Skeletal muscle satellite cell (primary cell): ENCODE measurements around the gene MAPKAP1.

Experiments
- H3K27me3 ChIP-seq: 2 replicates; pipeline ENCODE4 v1.7.0; 2013; ENCODE audit warnings: low read length; ENCODE audit not compliant: control insufficient read depth, insufficient read depth
- H3K36me3 ChIP-seq: 2 replicates; pipeline ENCODE4 v1.7.0; 2013; ENCODE audit warnings: mild to moderate bottlenecking, control low read depth, low read length; ENCODE audit not compliant: insufficient read depth
- H3K4me1 ChIP-seq: 2 replicates; pipeline ENCODE4 v1.7.0; 2013; ENCODE audit warnings: low read length; ENCODE audit not compliant: control insufficient read depth, insufficient read depth
- H3K4me2 ChIP-seq: 2 replicates; pipeline ENCODE4 v1.7.0; 2013; ENCODE audit warnings: mild to moderate bottlenecking, low read length
- H3K4me3 ChIP-seq: 2 replicates; pipeline ENCODE4 v1.7.0; 2013; ENCODE audit warnings: low read length
- H3K9ac ChIP-seq: 2 replicates; pipeline ENCODE4 v1.7.0; 2013; ENCODE audit warnings: mild to moderate bottlenecking, low read depth, low read length, moderate library complexity
- H3K9me3 ChIP-seq: replicated peaks from 2 replicates; pipeline ENCODE4 v1.7.0; 2013; ENCODE audit warnings: mild to moderate bottlenecking, control low read depth, low read length

MAPKAP1 gene

DNA sequence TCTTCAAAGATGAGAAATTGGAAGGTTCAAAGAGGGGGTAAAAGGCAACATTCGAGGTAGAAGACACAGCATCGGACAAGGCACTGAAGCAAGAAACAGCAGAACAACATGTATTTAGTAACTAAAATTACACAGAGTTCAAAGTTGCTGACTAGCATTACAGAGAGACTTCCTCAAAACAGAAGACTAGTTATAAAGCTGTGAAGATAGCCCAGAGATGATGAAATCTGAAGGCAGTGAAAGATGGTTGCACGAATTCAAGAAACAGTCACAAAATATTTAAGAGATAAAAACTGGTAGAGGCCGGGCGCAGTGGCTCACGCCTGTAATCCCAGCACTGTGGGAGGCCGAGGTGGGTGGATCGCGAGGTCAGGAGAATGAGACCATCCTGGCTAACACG lies 16.3 kb downstream of the MAPKAP1 start:
- no peaks in the 10 kb centered on the region for H3K9me3 ChIP-seq
- no peak overlapping the region for H3K9ac ChIP-seq
- no peak overlapping the region for H3K4me3 ChIP-seq
- H3K36me3 ChIP-seq: no peaks in the 10 kb centered on the region
- H3K4me2 ChIP-seq: no peak overlapping the region
- H3K4me1 ChIP-seq: peaks cover 16% of the 10 kb centered on the region
- no peaks in the 10 kb centered on the region for H3K27me3 ChIP-seq

DNA sequence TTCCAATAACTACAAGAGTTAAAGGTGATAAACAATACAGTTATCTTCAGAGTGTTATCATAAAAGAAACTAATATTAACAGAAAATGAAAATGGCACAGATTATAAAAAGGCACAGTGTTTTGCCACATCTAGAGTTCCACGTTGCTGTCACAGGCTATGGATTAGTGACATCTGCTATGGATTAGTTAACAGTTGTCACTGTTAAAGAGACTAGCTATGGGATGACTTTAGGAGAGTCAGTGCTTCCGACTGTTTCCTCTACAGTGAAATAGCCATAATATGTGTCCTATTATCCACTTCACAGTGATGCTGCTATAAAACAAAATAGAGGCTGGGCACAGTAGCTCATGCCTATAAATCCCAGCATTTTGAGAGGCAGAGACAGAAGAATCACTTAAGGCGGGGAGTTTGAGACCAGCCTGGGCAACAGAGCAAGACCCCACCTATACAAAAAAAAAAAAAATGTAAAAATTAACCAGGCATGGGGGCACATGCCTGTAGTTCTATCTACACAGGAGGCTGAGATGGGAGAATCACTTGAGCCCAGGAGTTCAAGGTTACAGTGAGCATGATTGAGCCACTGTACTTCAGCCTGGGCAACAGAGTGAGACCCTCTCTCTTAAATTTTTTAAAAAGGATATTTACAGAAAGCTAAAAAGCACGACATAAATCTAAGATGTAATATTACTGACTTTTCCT lies 19.7 kb downstream of the MAPKAP1 start:
- no peak overlapping the region for H3K9ac ChIP-seq
- peaks cover 9% of the 10 kb centered on the region for H3K36me3 ChIP-seq
- H3K4me1 ChIP-seq: peaks cover 26% of the 10 kb centered on the region
- no peak overlapping the region for H3K4me3 ChIP-seq
- H3K4me2 ChIP-seq: no peak overlapping the region
- H3K9me3 ChIP-seq: no peaks in the 10 kb centered on the region
- H3K27me3 ChIP-seq: no peaks in the 10 kb centered on the region

DNA sequence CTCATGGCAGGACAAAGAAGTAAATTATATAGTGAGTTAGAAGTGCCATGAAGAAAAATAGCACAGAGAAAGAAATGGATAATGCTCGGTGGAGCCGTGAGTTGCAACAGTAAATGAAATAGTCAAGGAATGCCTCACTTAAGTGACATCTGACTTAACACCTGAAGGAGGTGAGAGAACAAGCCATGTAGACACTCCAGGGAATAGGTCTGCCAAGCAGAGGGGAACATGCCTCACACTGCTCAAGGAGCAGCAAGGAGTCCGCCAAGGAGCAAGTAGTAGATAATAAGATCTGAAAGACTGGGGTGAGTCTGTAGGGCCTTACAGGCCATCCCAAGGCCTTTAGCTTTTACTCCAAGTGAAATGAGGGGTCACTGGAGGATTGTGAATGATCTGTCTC lies 21.8 kb downstream of the MAPKAP1 start:
- Histone ChIP-seq H3K4me3 (no peak overlapping the region), H3K4me2 (no peak overlapping the region), H3K27me3 (no peaks in the 10 kb centered on the region), H3K36me3 (peaks cover 9% of the 10 kb centered on the region), H3K9ac (no peak overlapping the region), H3K9me3 (no peaks in the 10 kb centered on the region), H3K4me1 (peaks cover 36% of the 10 kb centered on the region)

DNA sequence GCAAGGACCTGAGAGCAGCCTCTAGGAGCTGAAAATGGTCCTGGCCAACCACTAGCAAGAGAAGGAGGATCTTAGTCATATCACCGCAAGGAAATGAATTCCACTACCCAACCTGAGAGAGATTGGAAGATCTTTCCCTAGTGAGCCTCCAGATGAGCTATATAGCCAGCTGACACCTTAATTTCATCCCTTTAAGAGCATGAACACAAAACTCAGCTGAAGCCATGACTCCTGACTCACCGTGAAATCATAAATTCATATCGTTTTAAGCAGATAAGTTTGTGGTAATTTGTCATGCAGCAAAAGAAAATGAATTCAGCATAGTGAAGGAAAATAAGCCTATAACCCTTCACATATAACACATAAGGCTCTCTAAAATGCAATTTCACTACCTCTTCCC lies 23.5 kb downstream of the MAPKAP1 start:
- H3K4me3 ChIP-seq: no peak overlapping the region
- H3K27me3 ChIP-seq: no peaks in the 10 kb centered on the region
- H3K4me2 ChIP-seq: peak overlapping the region; percentile 62
- peaks cover 9% of the 10 kb centered on the region for H3K36me3 ChIP-seq
- H3K9ac ChIP-seq: no peak overlapping the region
- no peaks in the 10 kb centered on the region for H3K9me3 ChIP-seq
- H3K4me1 ChIP-seq: peaks cover 36% of the 10 kb centered on the region

DNA sequence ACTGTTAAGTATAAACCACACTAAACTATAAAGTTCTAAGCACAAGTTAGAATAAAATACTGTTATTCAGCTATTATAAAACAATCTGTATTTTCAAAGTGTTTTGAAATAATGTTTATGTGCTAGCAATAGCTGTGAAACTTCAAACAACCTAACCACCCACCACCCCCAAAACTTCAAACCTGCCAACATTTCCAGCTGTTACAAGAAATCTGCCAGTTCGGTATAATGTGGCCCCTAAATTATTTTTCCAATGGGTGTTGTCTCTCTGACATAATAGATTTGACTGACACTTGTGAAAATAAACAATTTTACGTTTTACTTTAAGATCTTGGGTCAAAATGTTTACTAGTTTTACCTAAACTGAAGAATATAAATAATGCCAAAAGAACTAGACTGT lies 24.7 kb downstream of the MAPKAP1 start:
- Histone ChIP-seq H3K9ac (no peak overlapping the region), H3K4me2 (no peak overlapping the region), H3K36me3 (peaks cover 9% of the 10 kb centered on the region)

DNA sequence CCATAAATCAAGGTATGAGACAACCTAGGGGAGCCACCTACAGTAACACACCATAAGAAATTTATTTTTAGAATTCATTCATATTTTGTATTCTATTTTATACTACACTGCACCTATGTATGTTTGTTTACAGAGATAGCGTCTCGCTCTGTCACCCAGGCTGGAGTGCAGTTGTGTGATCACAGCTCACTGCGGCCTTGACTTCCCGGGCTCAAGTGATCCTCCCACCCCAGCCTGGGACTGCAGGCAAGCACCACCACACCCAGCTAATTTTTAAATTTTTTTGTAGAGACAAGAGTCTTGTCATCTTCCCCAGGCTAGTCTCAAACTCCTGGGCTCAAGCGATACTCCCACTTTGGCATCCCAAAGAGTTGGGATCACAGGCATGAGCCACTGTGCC lies 25.4 kb downstream of the MAPKAP1 start:
- Histone ChIP-seq H3K9me3 (no peaks in the 10 kb centered on the region), H3K36me3 (peaks cover 9% of the 10 kb centered on the region), H3K27me3 (no peaks in the 10 kb centered on the region), H3K9ac (no peak overlapping the region), H3K4me1 (peaks cover 36% of the 10 kb centered on the region), H3K4me2 (no peak overlapping the region), H3K4me3 (no peak overlapping the region)

More for the DNA sequence above, 24.7 kb downstream of the MAPKAP1 start:
- no peaks in the 10 kb centered on the region for H3K27me3 ChIP-seq
- H3K4me3 ChIP-seq: no peak overlapping the region
- H3K4me1 ChIP-seq: peaks cover 36% of the 10 kb centered on the region
- H3K9me3 ChIP-seq: no peaks in the 10 kb centered on the region

DNA sequence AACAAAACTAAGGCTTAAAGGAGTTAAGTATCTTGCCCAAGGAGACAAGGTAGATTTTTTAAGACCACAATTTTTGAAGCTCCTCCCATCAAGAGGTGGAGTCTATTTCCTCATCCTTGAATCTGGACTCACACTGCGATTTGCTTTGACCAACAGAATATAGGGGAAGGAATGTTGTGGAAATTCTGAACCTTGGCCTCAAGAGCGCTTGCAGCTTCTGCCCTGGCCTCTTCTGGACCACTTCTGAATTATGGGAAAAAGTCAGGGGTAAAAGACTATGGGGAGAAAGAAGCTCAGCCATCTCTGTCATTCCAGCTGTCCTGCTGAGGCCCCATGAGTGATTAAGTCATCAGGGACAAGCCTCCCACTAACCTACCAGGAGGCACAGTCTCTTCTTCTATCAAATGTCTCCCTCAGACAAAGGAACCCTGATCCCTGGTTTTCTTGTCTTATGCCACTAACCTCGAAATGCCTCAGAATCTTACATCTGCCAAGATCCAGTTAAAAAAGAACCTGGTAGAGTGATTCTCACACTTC lies 25.9 kb downstream of the MAPKAP1 start:
- no peaks in the 10 kb centered on the region for H3K27me3 ChIP-seq
- no peak overlapping the region for H3K9ac ChIP-seq
- H3K36me3 ChIP-seq: peaks cover 9% of the 10 kb centered on the region
- no peaks in the 10 kb centered on the region for H3K9me3 ChIP-seq
- peaks cover 36% of the 10 kb centered on the region for H3K4me1 ChIP-seq
- H3K4me3 ChIP-seq: no peak overlapping the region
- H3K4me2 ChIP-seq: no peak overlapping the region

DNA sequence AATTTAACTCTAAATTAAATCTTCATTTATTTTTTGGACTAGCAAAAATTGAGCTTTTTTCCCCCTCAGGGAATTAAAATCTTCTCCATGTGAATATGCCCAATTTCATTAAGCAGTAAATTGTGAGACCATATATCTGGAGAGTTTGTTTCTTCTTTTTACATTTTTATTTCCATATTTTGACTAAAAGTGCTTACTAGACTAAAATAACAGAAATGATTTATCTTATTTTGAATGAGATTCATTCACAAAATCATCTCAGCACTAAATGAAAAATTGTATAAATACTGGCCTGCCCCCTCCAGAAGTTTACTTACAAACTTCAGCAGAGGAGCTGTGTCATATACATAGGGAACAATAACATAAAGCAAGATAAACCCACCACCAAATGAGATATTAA lies 26.6 kb downstream of the MAPKAP1 start:
- H3K36me3 ChIP-seq: peaks cover 9% of the 10 kb centered on the region
- H3K4me2 ChIP-seq: no peak overlapping the region
- no peak overlapping the region for H3K9ac ChIP-seq
- no peak overlapping the region for H3K4me3 ChIP-seq
- H3K27me3 ChIP-seq: no peaks in the 10 kb centered on the region
- H3K4me1 ChIP-seq: peaks cover 42% of the 10 kb centered on the region
- no peaks in the 10 kb centered on the region for H3K9me3 ChIP-seq

DNA sequence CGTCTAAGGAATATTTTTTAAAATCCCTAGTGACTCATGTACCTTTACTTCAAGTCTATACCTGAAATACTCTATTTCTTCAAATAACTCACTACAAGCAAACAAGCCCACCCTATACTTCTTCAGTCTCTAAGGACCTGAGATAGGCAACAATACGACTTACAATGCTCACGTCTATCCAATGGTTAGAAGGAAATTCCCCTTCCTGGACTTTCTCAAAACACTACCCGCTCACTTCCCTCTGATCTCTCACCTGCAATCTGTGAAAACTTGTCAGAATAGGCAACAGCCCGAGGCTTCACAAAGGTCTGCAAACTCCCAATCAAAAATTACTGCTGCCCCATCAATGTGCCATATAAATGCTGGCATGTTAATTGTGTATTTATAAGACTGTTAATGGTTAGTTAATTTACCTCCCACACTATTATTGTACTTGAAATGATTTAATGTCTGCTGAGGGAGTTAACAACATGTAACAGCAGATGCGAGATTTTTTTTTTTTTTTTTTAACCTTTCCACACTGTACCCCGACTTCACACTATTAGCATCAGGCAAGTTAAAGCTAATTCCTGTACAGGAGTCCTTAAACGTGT lies 27.3 kb downstream of the MAPKAP1 start:
- peaks cover 2% of the 10 kb centered on the region for H3K36me3 ChIP-seq
- no peaks in the 10 kb centered on the region for H3K27me3 ChIP-seq
- no peak overlapping the region for H3K4me2 ChIP-seq
- H3K9me3 ChIP-seq: no peaks in the 10 kb centered on the region
- H3K4me3 ChIP-seq: no peak overlapping the region
- H3K9ac ChIP-seq: no peak overlapping the region
- H3K4me1 ChIP-seq: peaks cover 46% of the 10 kb centered on the region

DNA sequence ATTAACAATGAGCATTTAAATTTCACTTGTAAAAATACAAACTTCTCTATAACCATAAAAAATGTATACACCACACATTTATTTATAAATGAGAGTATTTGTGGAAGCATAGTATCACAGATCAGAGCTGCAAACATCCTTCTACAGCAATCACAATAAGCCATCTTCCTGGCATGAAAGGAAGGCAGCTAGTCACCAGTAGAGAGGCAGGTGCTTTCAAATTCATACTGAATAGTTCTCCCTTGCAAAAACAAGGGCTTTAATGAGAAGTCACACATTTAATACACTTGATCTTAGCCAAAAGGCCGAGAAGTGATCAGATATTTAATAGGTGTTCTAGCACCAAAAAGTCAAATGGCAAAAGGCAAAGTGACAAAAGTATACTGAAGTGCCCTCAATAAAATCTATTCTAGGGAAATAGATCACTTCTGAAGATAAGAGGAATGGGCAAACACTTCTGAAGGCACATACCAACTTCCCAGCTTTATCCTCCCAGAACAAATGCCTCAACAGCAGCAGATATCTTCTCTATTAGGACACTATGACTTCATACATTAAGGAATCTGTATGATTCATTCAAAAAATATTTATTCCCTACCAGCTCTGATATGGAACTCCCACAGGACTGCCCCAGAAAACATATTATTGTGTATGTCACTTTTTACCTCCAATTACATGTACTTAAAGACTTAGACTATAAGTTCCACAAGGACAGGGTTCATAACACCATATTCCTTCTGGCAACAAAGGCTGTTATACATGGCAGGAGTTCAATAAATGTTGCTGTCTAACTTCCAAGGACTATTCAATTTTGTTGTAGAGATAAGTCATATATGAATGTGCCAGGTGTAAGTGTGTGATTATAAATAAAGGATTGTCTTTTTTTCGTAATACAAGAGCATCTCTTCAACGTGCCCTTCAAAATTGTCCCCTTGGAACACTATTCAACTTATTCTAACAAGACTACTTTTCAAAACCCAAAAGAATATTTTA lies 31.7 kb downstream of the MAPKAP1 start:
- H3K4me1 ChIP-seq: peaks cover 23% of the 10 kb centered on the region
- peak overlapping the region; percentile 55 for H3K9ac ChIP-seq
- peaks cover 12% of the 10 kb centered on the region for H3K36me3 ChIP-seq
- peak overlapping the region; percentile 35 for H3K4me3 ChIP-seq
- peak overlapping the region; percentile 71 for H3K4me2 ChIP-seq
- H3K9me3 ChIP-seq: no peaks in the 10 kb centered on the region
- H3K27me3 ChIP-seq: no peaks in the 10 kb centered on the region

DNA sequence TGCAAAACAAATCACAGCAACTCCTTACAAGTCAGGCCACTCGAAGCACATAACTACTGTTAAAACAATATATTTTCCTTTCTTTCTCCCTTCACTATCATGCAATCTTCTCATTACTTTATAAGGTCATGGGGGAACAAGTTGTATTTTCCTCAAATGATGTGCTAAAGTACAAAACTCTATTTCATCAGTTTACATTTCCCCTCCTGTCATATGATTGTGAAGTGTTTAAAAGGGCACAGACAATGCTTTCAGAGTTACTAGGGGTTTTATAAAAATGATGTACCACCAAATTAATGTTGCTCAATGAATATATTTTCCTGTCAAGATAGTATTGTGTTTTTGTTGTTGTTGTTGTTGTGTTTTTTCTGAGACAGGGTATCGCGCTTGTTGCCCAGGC lies 34.1 kb downstream of the MAPKAP1 start:
- Histone ChIP-seq H3K9ac (no peak overlapping the region), H3K4me3 (no peak overlapping the region), H3K36me3 (peaks cover 12% of the 10 kb centered on the region), H3K9me3 (no peaks in the 10 kb centered on the region), H3K4me1 (peaks cover 23% of the 10 kb centered on the region), H3K27me3 (no peaks in the 10 kb centered on the region), H3K4me2 (no peak overlapping the region)
